Liver (tissue), 3 donors: ENCODE results near the gene GUCA2A.

ENCODE experiments used
- EGR1 ChIP-seq, 2 donors: IDR thresholded peaks; 2 replicates each; pipeline ENCODE4 v1.6.1; 2016 to 2018; ENCODE audit warnings: antibody characterized with exemption in 2 of 2, low read depth in 2 of 2
- FOXA1 ChIP-seq: IDR thresholded peaks from 2 replicates; pipeline ENCODE4 v1.6.1; 2016; ENCODE audit warnings: antibody characterized with exemption
- GABPA ChIP-seq, 2 donors: IDR thresholded peaks in 1 of 2; conservative IDR thresholded peaks in 1 of 2; 2 replicates each; pipeline ENCODE4 v1.6.1; 2016; ENCODE audit warnings: antibody characterized with exemption in 2 of 2, mild to moderate bottlenecking in 1 of 2, moderate library complexity in 1 of 2
- HNF4G ChIP-seq: IDR thresholded peaks from 2 replicates; pipeline ENCODE4 v1.6.1; 2016; ENCODE audit warnings: antibody characterized with exemption
- JUND ChIP-seq, 2 donors: IDR thresholded peaks; 2 replicates each; pipeline ENCODE4 v1.6.1; 2016; ENCODE audit warnings: antibody characterized with exemption in 2 of 2
- RAD21 ChIP-seq, 2 donors: IDR thresholded peaks; 2 replicates each; pipeline ENCODE4 v1.6.1; 2016; ENCODE audit warnings: antibody characterized with exemption in 2 of 2, mild to moderate bottlenecking in 2 of 2
- SP1 ChIP-seq: IDR thresholded peaks from 2 replicates; pipeline ENCODE4 v1.6.1; 2018; ENCODE audit warnings: antibody characterized with exemption, mild to moderate bottlenecking
- TAF1 ChIP-seq: conservative IDR thresholded peaks from 2 replicates; pipeline ENCODE4 v1.6.1; 2016; ENCODE audit warnings: antibody characterized with exemption, mild to moderate bottlenecking
- YY1 ChIP-seq: IDR thresholded peaks from 2 replicates; pipeline ENCODE4 v1.6.1; 2016; ENCODE audit warnings: antibody characterized with exemption, mild to moderate bottlenecking
- TF ChIP-seq, protein P1 (sequence below): fragments of 150-350 bp; IDR thresholded peaks from 2 replicates; pipeline ENCODE4 v1.5.1; 2017; ENCODE audit warnings: improper control_type of control experiment, low read depth, low read length; ENCODE audit not compliant: missing input control
- TF ChIP-seq, protein P2 (sequence below): IDR thresholded peaks from 2 replicates; pipeline ENCODE4 v1.6.1; 2016; ENCODE audit warnings: antibody characterized with exemption
- TF ChIP-seq, protein P3 (sequence below): IDR thresholded peaks from 2 replicates; pipeline ENCODE4 v1.6.1; 2016; ENCODE audit warnings: antibody characterized with exemption, mild to moderate bottlenecking
- TF ChIP-seq, protein P4 (sequence below): IDR thresholded peaks from 2 replicates; pipeline ENCODE4 v1.6.1; 2016; ENCODE audit warnings: antibody characterized with exemption
- donor health status: healthy.
- donor health status: healthy.

DNA sequence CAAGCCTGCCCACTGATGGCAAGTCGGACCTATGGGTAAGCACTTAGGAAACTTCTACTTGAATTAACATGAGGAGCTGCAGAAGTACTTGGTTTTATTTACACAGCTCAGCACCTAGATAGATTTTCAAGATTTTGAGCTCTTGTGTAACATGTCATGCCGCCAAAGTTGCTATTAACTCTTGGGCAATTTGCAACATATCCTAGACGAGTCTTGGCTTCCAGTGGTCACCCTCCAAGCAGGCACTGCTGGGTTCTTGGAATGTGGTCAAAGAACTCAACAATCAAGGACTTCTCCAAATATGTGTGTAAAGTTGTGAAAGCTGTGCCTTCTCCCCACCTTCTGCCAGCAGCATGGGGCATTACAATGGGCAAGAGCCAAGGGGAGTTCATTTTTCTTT, 29.1 kb downstream of the GUCA2A start:
- TF ChIP-seq, protein P1, sequence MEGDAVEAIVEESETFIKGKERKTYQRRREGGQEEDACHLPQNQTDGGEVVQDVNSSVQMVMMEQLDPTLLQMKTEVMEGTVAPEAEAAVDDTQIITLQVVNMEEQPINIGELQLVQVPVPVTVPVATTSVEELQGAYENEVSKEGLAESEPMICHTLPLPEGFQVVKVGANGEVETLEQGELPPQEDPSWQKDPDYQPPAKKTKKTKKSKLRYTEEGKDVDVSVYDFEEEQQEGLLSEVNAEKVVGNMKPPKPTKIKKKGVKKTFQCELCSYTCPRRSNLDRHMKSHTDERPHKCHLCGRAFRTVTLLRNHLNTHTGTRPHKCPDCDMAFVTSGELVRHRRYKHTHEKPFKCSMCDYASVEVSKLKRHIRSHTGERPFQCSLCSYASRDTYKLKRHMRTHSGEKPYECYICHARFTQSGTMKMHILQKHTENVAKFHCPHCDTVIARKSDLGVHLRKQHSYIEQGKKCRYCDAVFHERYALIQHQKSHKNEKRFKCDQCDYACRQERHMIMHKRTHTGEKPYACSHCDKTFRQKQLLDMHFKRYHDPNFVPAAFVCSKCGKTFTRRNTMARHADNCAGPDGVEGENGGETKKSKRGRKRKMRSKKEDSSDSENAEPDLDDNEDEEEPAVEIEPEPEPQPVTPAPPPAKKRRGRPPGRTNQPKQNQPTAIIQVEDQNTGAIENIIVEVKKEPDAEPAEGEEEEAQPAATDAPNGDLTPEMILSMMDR = no peak
- no peak for TF ChIP-seq RAD21 (IDR thresholded peaks at IDR 0.05)
- no peak for TF ChIP-seq EGR1 (IDR thresholded peaks at IDR 0.05; ENCODE audit: low read depth in 2 of 2)
- TF ChIP-seq GABPA (IDR thresholded peaks at IDR 0.05 in 1 of 2, conservative IDR thresholded peaks at IDR 0.05 in 1 of 2) = no peak
- TF ChIP-seq, protein P2, sequence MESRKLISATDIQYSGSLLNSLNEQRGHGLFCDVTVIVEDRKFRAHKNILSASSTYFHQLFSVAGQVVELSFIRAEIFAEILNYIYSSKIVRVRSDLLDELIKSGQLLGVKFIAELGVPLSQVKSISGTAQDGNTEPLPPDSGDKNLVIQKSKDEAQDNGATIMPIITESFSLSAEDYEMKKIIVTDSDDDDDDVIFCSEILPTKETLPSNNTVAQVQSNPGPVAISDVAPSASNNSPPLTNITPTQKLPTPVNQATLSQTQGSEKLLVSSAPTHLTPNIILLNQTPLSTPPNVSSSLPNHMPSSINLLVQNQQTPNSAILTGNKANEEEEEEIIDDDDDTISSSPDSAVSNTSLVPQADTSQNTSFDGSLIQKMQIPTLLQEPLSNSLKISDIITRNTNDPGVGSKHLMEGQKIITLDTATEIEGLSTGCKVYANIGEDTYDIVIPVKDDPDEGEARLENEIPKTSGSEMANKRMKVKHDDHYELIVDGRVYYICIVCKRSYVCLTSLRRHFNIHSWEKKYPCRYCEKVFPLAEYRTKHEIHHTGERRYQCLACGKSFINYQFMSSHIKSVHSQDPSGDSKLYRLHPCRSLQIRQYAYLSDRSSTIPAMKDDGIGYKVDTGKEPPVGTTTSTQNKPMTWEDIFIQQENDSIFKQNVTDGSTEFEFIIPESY = no peak
- no peak for TF ChIP-seq JUND (IDR thresholded peaks at IDR 0.05)
- no peak for TF ChIP-seq TAF1
- TF ChIP-seq, protein P3, sequence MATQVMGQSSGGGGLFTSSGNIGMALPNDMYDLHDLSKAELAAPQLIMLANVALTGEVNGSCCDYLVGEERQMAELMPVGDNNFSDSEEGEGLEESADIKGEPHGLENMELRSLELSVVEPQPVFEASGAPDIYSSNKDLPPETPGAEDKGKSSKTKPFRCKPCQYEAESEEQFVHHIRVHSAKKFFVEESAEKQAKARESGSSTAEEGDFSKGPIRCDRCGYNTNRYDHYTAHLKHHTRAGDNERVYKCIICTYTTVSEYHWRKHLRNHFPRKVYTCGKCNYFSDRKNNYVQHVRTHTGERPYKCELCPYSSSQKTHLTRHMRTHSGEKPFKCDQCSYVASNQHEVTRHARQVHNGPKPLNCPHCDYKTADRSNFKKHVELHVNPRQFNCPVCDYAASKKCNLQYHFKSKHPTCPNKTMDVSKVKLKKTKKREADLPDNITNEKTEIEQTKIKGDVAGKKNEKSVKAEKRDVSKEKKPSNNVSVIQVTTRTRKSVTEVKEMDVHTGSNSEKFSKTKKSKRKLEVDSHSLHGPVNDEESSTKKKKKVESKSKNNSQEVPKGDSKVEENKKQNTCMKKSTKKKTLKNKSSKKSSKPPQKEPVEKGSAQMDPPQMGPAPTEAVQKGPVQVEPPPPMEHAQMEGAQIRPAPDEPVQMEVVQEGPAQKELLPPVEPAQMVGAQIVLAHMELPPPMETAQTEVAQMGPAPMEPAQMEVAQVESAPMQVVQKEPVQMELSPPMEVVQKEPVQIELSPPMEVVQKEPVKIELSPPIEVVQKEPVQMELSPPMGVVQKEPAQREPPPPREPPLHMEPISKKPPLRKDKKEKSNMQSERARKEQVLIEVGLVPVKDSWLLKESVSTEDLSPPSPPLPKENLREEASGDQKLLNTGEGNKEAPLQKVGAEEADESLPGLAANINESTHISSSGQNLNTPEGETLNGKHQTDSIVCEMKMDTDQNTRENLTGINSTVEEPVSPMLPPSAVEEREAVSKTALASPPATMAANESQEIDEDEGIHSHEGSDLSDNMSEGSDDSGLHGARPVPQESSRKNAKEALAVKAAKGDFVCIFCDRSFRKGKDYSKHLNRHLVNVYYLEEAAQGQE = no peak
- TF ChIP-seq, protein P4, sequence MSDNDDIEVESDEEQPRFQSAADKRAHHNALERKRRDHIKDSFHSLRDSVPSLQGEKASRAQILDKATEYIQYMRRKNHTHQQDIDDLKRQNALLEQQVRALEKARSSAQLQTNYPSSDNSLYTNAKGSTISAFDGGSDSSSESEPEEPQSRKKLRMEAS = no peak
- TF ChIP-seq FOXA1 = no peak
- TF ChIP-seq YY1 = no peak
- TF ChIP-seq SP1 = no peak
- TF ChIP-seq HNF4G = no peak
